HG03196 (cell line): ENCODE results near the gene SPEF1.
"Not testable (repeated sequence)": the region's sequence is repeated elsewhere in the genome, so short reads cannot be mapped to it uniquely, and the experiment has no call there.

Experiments used
- ATAC-seq: cut with Tn5 transposase; IDR thresholded peaks from one replicate; pipeline ENCODE4 v1.9.1; 2021; ENCODE audit not compliant: unreplicated experiment

The SPEF1 gene

GRCh38 chr20:3789201-3789600, 8.0 kb upstream of the SPEF1 start:
- not testable (repeated sequence) for ATAC-seq

- ATAC-seq: no peak
Measured at GRCh38 chr20:3788685-3789155, 7.5 kb upstream of the SPEF1 start.

GRCh38 chr20:3787324-3788014, 6.2 kb upstream of the SPEF1 start:
- ATAC-seq: no peak

GRCh38 chr20:3786665-3787323, 5.5 kb upstream of the SPEF1 start, which contains the start of gene CENPB:
CENPB (minus strand) TSS chr20:3786740; CDS start chr20:3786483, 257 bp downstream.
- ATAC-seq: peak; percentile 75

- no peak for ATAC-seq
Measured at GRCh38 chr20:3786126-3786484, 4.9 kb upstream of the SPEF1 start.

GRCh38 chr20:3785240-3786125, 4.2 kb upstream of the SPEF1 start:
- no peak for ATAC-seq

- ATAC-seq: no peak
Measured at GRCh38 chr20:3784863-3785239, 3.6 kb upstream of the SPEF1 start.

- no peak for ATAC-seq
Measured at GRCh38 chr20:3784216-3784853, 3.1 kb upstream of the SPEF1 start.

- no peak for ATAC-seq
Measured at GRCh38 chr20:3783511-3784195, 2.4 kb upstream of the SPEF1 start.

GRCh38 chr20:3783068-3783489, 1.8 kb upstream of the SPEF1 start:
- ATAC-seq: no peak

- no peak for ATAC-seq
Measured at GRCh38 chr20:3782597-3782996, 1.3 kb upstream of the SPEF1 start.

- ATAC-seq: no peak
Measured at GRCh38 chr20:3778976-3779375, 2.3 kb downstream of the SPEF1 start.

GRCh38 chr20:3777716-3778629, 3.3 kb downstream of the SPEF1 start:
- ATAC-seq: no peak

GRCh38 chr20:3777381-3777715, 3.9 kb downstream of the SPEF1 start:
- no peak for ATAC-seq

GRCh38 chr20:3775457-3776108, 5.7 kb downstream of the SPEF1 start:
- no peak for ATAC-seq

- no peak for ATAC-seq
Measured at GRCh38 chr20:3771552-3772058, 9.6 kb downstream of the SPEF1 start.

GRCh38 chr20:3768342-3769130, 12.7 kb downstream of the SPEF1 start:
- peak; percentile 35 for ATAC-seq
